NCI-H2196 (cell line): ENCODE measurements around the gene ELOVL6.
"Not testable (repeated sequence)": the region's sequence is repeated elsewhere in the genome, so short reads cannot be mapped to it uniquely, and the experiment has no call there.

ENCODE experiments used
- DNase-seq: peaks from one replicate; lab custom pipeline; 2025; ENCODE audit not compliant: unreplicated experiment; lab: John Stamatoyannopoulos, UW

Gene ELOVL6

DNA sequence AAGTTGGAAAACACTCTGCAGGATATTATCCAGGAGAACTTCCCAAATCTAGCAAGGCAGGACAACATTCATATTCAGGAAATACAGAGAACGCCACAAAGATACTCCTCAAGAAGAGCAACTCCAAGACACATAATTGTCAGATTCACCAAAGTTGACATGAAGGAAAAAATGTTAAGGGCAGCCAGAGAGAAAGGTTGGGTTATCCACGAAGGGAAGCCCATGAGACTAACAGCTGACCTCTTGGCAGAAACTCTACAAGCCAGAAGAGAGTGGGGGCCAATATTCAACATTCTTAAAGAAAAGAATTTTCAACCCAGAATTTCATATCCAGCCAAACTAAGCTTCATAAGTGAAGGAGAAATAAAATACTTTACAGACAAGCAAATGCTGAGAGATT, 120.3 kb downstream of the ELOVL6 start:
- not testable (repeated sequence) for DNase-seq

- not testable (repeated sequence) for DNase-seq
These were observed 121.6 kb downstream of the ELOVL6 start for GRCh38 chr4:110076828-110077227.

- no peak for DNase-seq
These were observed 122.5 kb downstream of the ELOVL6 start for GRCh38 chr4:110075891-110076290.

GRCh38 chr4:110075083-110075738, 123.2 kb downstream of the ELOVL6 start:
- DNase-seq = no peak

DNA sequence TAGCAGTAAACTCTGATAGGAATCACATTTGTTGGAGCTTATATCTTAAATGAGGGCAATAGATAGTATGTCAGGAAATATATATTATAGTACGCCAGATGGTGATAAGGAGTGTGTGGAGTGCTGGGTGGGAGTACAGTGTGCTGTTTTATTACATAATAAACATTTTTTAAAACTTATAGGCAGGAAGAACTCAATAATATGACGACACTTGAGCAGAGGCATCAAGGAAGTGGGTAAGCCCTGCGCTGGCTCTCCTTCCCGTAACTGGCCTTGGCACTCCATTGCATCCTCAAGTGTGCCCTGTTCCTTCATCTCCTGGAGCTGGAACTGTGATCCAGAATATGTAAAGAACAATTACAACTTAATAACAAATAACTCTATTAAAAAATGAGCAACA, 123.8 kb downstream of the ELOVL6 start:
- no peak for DNase-seq

DNA sequence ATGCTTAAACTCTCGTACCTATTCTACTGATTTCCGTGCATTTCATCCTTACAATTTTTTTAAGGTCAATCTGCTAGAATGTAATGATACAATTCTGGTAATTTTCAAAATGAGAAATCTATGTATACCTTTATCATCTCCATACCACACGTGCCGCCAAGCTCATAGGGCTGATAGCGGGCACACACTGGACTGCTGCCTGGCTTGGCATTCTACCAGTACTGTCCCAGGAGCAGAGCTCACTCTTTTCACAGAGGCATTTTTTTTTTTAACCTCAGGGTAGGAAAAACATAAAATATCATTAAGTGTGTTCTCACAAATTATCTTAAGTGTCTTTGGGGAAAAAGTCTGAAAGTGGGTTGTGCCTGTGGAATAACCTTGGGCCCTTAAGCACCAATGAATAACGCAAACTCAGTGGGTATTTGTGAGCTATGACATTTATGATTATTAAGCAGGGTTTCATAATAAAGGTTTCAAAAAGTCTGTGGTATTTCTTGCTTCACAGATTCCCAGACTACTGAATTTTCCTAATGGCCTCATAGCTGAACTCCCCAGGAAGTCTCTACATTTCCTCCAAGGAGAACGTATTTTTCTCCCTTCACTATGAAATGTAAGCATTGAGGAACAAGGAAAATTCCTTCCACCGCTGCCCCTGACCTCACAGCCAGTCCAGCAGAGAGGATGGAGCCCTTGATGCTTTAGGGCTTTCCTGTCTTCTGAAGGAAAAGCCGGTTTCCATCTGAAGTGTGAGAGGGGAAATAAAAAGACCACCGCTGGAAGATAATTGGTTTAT, 125.2 kb downstream of the ELOVL6 start:
- DNase-seq = no peak

GRCh38 chr4:110071466-110071865, 126.9 kb downstream of the ELOVL6 start:
- DNase-seq = no peak

GRCh38 chr4:110068248-110068647, 130.2 kb downstream of the ELOVL6 start:
- no peak for DNase-seq

GRCh38 chr4:110064934-110065333, 133.5 kb downstream of the ELOVL6 start:
- DNase-seq = no peak

DNA sequence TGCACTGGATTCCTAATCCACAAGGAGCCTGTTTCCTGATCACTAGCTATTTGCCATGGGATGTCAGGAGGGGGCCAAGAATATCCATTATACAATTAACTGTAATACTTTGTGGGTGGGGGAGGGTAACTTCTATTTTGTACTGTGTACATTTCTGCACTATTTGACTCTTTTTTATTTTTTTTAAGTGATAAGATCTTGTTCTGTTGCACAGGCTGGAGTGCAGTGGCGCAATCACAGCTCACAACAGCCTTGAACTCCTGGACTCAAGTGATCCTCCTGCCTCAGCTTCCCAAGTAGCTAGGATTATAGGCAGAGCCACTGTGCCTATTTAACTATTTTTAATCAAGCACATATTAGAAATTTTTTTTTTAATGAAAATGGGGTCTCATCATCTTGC, 134.1 kb downstream of the ELOVL6 start:
- DNase-seq = no peak

- no peak for DNase-seq
These were observed 136.2 kb downstream of the ELOVL6 start for GRCh38 chr4:110062166-110062565.

- DNase-seq = no peak
These were observed 137.3 kb downstream of the ELOVL6 start for GRCh38 chr4:110061076-110061475.

- no peak for DNase-seq
These were observed 138.7 kb downstream of the ELOVL6 start for GRCh38 chr4:110059556-110060191.

- DNase-seq = no peak
These were observed 139.7 kb downstream of the ELOVL6 start for GRCh38 chr4:110058677-110059076.

DNA sequence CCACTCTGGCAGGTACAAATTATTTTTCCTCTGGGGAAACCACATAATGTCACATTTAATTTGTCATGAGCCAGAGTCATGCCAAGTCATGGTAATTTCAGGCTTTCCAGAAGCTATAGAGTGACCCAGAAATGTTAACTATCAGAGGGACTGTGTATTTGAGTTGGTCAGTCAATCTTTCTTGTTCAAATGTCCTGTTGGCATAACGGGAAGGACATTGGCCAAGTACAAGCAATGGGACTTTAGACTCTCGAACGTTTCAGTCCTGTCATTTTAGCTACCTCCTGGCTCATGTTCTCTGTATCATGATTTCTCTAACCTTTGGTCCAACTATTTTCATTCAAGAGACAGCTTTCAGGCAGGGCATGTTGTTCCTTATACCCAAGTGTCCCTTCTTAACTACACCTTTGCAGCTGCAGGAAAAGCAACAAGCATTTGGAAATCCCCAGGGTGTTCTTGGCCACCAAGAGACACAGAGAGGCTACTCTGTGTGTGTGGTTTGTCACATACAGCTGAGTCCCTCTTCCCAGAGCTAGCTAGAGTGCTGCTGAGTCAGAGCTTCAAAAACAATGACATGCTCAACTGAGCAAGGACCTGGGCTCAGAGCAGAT, 143.2 kb downstream of the ELOVL6 start:
- no peak for DNase-seq

- peak; percentile 28 for DNase-seq
These were observed 148.2 kb downstream of the ELOVL6 start for GRCh38 chr4:110049951-110050925.

- DNase-seq = no peak
These were observed 151.8 kb downstream of the ELOVL6 start for GRCh38 chr4:110046588-110047049.

DNA sequence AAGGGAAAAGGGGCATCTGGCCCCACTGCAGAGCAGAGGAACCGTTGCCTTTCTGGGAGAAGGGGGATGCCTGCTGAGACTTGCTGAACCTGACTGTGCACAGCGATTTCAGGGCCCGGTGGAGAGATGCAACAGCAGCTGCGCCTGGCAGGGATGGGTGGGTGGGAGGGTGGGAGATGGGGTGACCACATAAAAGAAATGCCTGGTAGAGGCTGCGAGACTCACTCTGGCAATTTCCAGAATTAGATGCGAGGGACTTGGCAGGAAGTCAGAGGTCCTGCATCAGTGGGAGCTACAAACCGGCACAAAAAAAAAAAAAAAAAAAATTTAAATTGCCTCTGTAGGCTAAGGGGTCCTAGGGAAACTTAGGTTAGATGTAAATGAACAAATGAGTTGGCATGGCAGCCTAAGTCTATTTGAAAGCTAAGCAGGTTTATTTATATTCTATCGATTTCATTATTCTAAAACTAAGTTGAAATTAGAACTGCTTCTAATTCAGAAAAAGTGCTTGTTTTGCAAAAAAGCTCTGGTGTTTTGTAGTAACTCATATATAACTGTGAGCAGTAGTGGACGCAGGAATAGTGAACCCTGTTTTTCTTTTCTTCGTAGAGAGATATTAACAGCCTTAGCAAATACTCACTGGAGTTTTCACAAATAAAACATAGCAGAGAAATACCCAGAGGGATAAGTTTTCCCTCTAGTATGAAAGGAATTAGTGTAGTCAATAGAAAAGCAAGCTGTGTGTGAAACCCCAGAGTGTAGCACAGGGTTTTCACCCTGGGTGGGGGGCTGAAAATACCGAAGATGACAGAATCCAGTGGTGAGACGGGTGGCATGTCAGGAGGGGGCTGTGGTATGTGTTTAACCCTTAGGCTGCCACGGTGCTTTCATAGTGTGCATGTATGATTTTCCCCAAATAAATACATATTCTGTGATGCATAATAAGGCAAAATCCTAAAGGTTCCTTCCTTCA, 155.6 kb downstream of the ELOVL6 start:
- DNase-seq = no peak

GRCh38 chr4:110041735-110042134, 156.7 kb downstream of the ELOVL6 start:
- no peak for DNase-seq
